Right cardiac atrium (tissue), 5 donors: ENCODE data around the gene TSPAN8. TPM values are rescaled to one million over a fixed set of nuclear protein-coding genes. Genes with fewer than 3 reads are reported as not detected.

Experiments
- ATAC-seq, 2 donors: fragments of 200-7000 bp; cut with Tn5 transposase; one replicate each; pipeline versions ENCODE4 v1.8.0 to v1.9.1; 2020; ENCODE audit warnings: moderate library complexity in 2 of 2, mild to moderate bottlenecking in 1 of 2
- DNase-seq, 3 donors: peaks; one replicate each; pipeline ENCODE4 v3.0.0-alpha.2; 2020
- H3K27ac ChIP-seq: one replicate; pipeline ENCODE4 v1.5.1; 2013; ENCODE audit warnings: mild to moderate bottlenecking, low read length, control low read depth, moderate library complexity
- H3K27me3 ChIP-seq: one replicate; pipeline ENCODE4 v1.6.1; 2013; ENCODE audit not compliant: control insufficient read depth, insufficient read depth
- H3K4me1 ChIP-seq: one replicate; pipeline ENCODE4 v1.6.1; 2013; ENCODE audit warnings: low read length; ENCODE audit not compliant: control insufficient read depth, insufficient read depth
- H3K4me3 ChIP-seq: one replicate; pipeline ENCODE4 v1.5.1; 2013; ENCODE audit warnings: low read length, control low read depth
- H3K9me3 ChIP-seq: one replicate; pipeline ENCODE4 v1.6.1; 2013; ENCODE audit warnings: low read length; ENCODE audit not compliant: control insufficient read depth
- WGBS: extraction: QIAGEN DNeasy Blood & Tissue Kit; methylation state at CpG from one replicate; pipeline ENCODE4 v1.1.7; 2013; 5-methylcytosine and 5-hydroxymethylcytosine counted together
- intact Hi-C, 4 donors: fragments of 100-400 bp; cut with DNase I; formaldehyde crosslinking; loops; one replicate each; pipeline versions ENCODE4 v1.11.0 to v1.14.0; 2022 to 2023
- polyA plus RNA-seq: library from polyadenylated mRNA; stranded (reverse); fragments of 200-250 nt; gene quantifications from one replicate; pipeline ENCODE4 v1.2.3, GENCODE V29; 2013
- total RNA-seq, 4 donors: library from RNA; stranded (reverse); fragmentation: NEBNext Ultra II Directional; extraction: Animal tissue kit (Norgen Biotek cat#: 25700); gene quantifications; one replicate each; pipeline ENCODE4 v1.2.1, GENCODE V29; 2021
- donor health status: healthy with polysubstance abuse.
- donor health status: DM: no; HTN: yes; CAD: no.
- donor health status: DM: no; HTN: no; CAD: no.
- donor health status: DM: no; HTN: yes; CAD: no; lungs with severe emphysema.
- donor health status: DM: yes; HTN: yes; CAD: no.

The TSPAN8 gene
- total and polyA plus RNA-seq, 5 donors = 1.5 to 5.5 (median 2.7) TPM

DNA sequence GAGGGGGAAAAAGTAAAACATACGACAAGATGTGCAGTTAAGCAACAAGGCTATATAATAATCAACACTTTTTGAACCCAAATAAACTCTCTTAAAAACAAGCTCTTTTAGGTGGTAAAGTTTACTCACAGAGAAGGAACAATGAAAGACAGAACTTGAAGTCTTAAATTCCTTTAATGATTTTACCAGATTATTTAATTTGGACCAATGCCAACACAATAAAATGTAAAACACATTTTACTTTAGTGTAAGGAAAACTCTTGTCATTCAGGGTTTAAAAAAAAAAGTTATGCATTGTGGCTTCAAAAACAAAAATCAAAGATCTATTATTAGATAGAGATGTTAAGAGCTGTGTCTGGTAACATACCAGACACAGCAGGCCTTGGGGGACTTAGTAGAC lies 13.1 kb downstream of the TSPAN8 start:
- 46% methylated on average over 1 of the region's 1 CpG for WGBS
- H3K9me3 ChIP-seq = no peaks in the 10 kb centered on the region
- ATAC-seq (no peak), DNase-seq (no peak)
- H3K4me3 ChIP-seq = no peak overlapping the region
- no peak overlapping the region for H3K27ac ChIP-seq
- intact Hi-C loops = no loop called here
- H3K4me1 ChIP-seq = peaks cover 2% of the 10 kb centered on the region
- no peaks in the 10 kb centered on the region for H3K27me3 ChIP-seq

GRCh38 chr12:71142956-71143355 lies 14.8 kb downstream of the TSPAN8 start:
- intact Hi-C loops = no loop called here
- ATAC-seq = no peak
- no peaks in the 10 kb centered on the region for H3K27me3 ChIP-seq
- H3K4me1 ChIP-seq = peaks cover 2% of the 10 kb centered on the region
- no peaks in the 10 kb centered on the region for H3K9me3 ChIP-seq
- DNase-seq = no peak
- no peak overlapping the region for H3K27ac ChIP-seq
- 87% methylated on average over 5 of the region's 5 CpGs for WGBS
- H3K4me3 ChIP-seq = no peak overlapping the region

DNA sequence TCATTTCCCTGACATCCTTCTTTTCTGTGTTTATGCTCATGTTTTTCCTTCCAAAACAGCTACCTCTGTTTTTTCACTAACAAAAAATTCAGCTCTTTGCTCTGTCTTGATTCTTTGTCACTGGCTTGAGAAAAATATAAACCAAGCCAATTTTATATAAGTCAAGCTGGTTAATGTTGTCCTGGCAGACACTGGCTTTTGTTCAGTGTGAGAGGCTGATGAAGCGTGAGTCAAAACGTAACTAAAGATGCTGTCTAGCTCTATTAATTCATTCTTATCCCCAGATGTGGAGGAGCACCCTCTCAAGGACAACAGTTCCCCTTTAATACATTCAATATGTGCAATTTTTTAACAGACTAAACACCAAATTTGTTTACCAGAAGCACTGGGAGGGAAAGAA lies 15.8 kb downstream of the TSPAN8 start:
- H3K4me1 ChIP-seq = peaks cover 2% of the 10 kb centered on the region
- no peak overlapping the region for H3K4me3 ChIP-seq
- intact Hi-C loops = no loop called here
- no peak for ATAC-seq
- H3K27ac ChIP-seq = no peak overlapping the region
- no peaks in the 10 kb centered on the region for H3K27me3 ChIP-seq
- WGBS = 54% methylated on average over 2 of the region's 2 CpGs
- no peaks in the 10 kb centered on the region for H3K9me3 ChIP-seq
- no peak for DNase-seq

GRCh38 chr12:71141378-71141926 lies 16.3 kb downstream of the TSPAN8 start:
- ATAC-seq (peak; percentile 61 to 86), DNase-seq (peak in 1 of 3 donors; percentile 10)
- Histone ChIP-seq H3K27me3 (no peaks in the 10 kb centered on the region), H3K27ac (peak overlapping the region; percentile 67), H3K9me3 (no peaks in the 10 kb centered on the region), H3K4me1 (peaks cover 2% of the 10 kb centered on the region), H3K4me3 (no peak overlapping the region)
- WGBS = 44% methylated on average over 1 of the region's 1 CpG
- intact Hi-C loops = no loop called here

DNA sequence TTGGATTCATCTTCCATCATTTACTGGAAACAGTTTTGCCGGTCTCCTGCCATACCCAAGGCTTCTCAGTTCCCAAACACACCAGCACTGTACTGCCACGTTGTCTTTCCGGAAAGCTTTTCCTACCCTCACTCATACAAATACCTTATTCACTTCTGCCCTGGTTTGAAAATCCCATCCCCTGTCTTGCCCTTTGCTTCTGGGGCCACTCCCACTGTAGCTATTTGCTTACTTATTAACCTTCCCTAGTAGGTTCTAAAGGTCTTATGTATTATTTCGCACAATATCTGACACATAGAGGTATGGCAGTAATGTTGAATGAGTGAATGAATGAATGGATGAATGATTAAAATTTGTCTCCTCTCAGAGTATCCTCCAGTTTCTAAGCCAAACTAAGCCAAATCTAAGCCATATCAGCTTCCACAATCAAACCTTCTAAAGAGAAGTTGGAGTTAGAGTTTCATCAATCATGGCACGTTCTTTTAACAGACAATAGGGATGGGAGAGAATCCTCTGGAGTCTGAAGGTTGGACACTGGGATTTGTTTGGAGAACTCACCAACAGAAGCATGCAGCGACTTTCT lies 18.6 kb downstream of the TSPAN8 start:
- ATAC-seq (no peak), DNase-seq (no peak)
- intact Hi-C loops = no loop called here
- Histone ChIP-seq H3K27ac (no peak overlapping the region), H3K4me1 (peaks cover 2% of the 10 kb centered on the region), H3K27me3 (no peaks in the 10 kb centered on the region), H3K4me3 (no peak overlapping the region), H3K9me3 (no peaks in the 10 kb centered on the region)
- WGBS = 81% methylated on average over 6 of the region's 6 CpGs

GRCh38 chr12:71138011-71138410 lies 19.8 kb downstream of the TSPAN8 start:
- peaks cover 2% of the 10 kb centered on the region for H3K4me1 ChIP-seq
- DNase-seq = no peak
- H3K9me3 ChIP-seq = no peaks in the 10 kb centered on the region
- no peak overlapping the region for H3K27ac ChIP-seq
- ATAC-seq = no peak
- H3K4me3 ChIP-seq = no peak overlapping the region
- intact Hi-C loops = no loop called here
- 73% methylated on average over 3 of the region's 3 CpGs for WGBS
- H3K27me3 ChIP-seq = no peaks in the 10 kb centered on the region

DNA sequence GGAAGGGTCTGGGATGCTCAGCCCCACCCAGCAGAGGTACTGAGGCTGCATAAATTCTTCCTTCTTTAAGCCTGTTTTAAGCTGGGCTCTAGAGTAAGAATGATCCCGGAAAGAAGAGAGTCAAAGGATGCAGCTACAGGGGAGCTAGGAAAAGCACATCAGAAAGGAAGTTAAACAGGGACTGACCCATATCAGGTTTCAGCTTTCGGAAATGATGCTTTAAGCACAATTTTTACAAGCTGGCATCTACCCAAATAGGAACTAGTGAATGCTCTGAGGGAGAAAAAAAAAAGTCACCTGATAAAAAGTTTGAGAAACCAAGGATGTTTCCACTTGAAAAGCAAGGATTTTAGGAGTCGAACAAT lies 22.0 kb downstream of the TSPAN8 start:
- H3K4me3 ChIP-seq = no peak overlapping the region
- ATAC-seq (no peak), DNase-seq (no peak)
- intact Hi-C loops = no loop called here
- H3K9me3 ChIP-seq = no peaks in the 10 kb centered on the region
- H3K27me3 ChIP-seq = no peaks in the 10 kb centered on the region
- no peak overlapping the region for H3K27ac ChIP-seq
- H3K4me1 ChIP-seq = no peaks in the 10 kb centered on the region
- WGBS = 40% methylated on average over 3 of the region's 3 CpGs

GRCh38 chr12:71135077-71135811 lies 22.6 kb downstream of the TSPAN8 start:
- DNase-seq (no peak), ATAC-seq (no peak)
- Histone ChIP-seq H3K9me3 (no peaks in the 10 kb centered on the region), H3K4me3 (no peak overlapping the region), H3K27me3 (no peaks in the 10 kb centered on the region), H3K4me1 (no peaks in the 10 kb centered on the region), H3K27ac (no peak overlapping the region)
- WGBS = 74% methylated on average over 2 of the region's 2 CpGs
- intact Hi-C loops = no loop called here

DNA sequence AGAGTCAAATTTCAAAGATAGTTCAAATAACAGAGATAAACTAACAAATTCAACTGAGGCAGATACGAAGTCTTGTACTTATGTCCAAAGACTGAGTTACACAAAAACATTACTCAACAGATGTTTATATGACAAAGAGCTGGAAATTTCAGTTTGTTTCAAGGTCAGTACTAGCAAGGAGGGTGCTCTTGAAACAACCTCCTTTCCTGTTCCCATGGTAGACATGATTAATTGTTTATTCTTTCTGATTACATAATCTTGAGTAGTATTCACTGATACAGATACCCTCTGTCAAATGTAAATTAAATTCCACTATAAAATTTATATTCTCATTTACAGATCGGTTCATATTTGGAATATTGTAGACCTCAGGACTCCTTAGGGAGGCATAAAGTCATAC lies 23.4 kb downstream of the TSPAN8 start:
- no peak for DNase-seq
- intact Hi-C loops = no loop called here
- H3K4me1 ChIP-seq = no peaks in the 10 kb centered on the region
- H3K27me3 ChIP-seq = no peaks in the 10 kb centered on the region
- no peak overlapping the region for H3K4me3 ChIP-seq
- no peaks in the 10 kb centered on the region for H3K9me3 ChIP-seq
- WGBS = 52% methylated on average over 2 of the region's 2 CpGs
- H3K27ac ChIP-seq = no peak overlapping the region
- no peak for ATAC-seq

- ATAC-seq = no peak
- no peak for DNase-seq
- intact Hi-C loops = no loop called here
- Histone ChIP-seq H3K4me3 (no peak overlapping the region), H3K9me3 (no peaks in the 10 kb centered on the region), H3K4me1 (no peaks in the 10 kb centered on the region), H3K27me3 (no peaks in the 10 kb centered on the region), H3K27ac (no peak overlapping the region)
- 28% methylated on average over 1 of the region's 1 CpG for WGBS
These were observed 27.2 kb downstream of the TSPAN8 start for GRCh38 chr12:71130521-71131069.

GRCh38 chr12:71129364-71129763 lies 28.4 kb downstream of the TSPAN8 start:
- WGBS = 73% methylated on average over 2 of the region's 2 CpGs
- Histone ChIP-seq H3K9me3 (no peaks in the 10 kb centered on the region), H3K4me3 (no peak overlapping the region), H3K27me3 (no peaks in the 10 kb centered on the region), H3K27ac (no peak overlapping the region), H3K4me1 (no peaks in the 10 kb centered on the region)
- intact Hi-C loops = no loop called here
- DNase-seq = no peak
- no peak for ATAC-seq
